Uterus (tissue), 4 donors: ENCODE measurements around the gene MAVS. TPM values are rescaled to one million over a fixed set of nuclear protein-coding genes. Genes with fewer than 3 reads are reported as not detected.

Source experiments
- DNase-seq, 2 donors: peaks; one replicate each; pipeline ENCODE4 v3.0.0-alpha.2; 2019 to 2020
- H3K27ac ChIP-seq, 2 donors: fragments of 200-600 bp; sonication (generic); 1 replicate in 1 of 2; 2 replicates in 1 of 2; pipeline ENCODE4 v1.5.1; 2016 to 2018
- H3K27me3 ChIP-seq, 2 donors: fragments of 200-600 bp; sonication (generic); one replicate each; pipeline ENCODE4 v1.5.1; 2018 to 2019; ENCODE audit warnings: control low read depth in 1 of 2
- H3K36me3 ChIP-seq, 2 donors: fragments of 200-600 bp; sonication (generic); one replicate each; pipeline ENCODE4 v1.5.1; 2019; ENCODE audit warnings: control low read depth in 1 of 2
- H3K4me1 ChIP-seq, 2 donors: fragments of 200-600 bp; sonication (generic); one replicate each; pipeline ENCODE4 v1.5.1; 2018 to 2019; ENCODE audit warnings: control low read depth in 1 of 2
- H3K4me3 ChIP-seq, 2 donors: fragments of 200-600 bp; sonication (generic); 1 replicate in 1 of 2; 2 replicates in 1 of 2; pipeline ENCODE4 v1.5.1; 2018 to 2019; ENCODE audit warnings: mild to moderate bottlenecking in 1 of 2
- H3K9me3 ChIP-seq, 2 donors: fragments of 200-600 bp; sonication (generic); one replicate each; pipeline ENCODE4 v1.5.1; 2019; ENCODE audit warnings: control low read depth in 1 of 2
- CTCF ChIP-seq, 4 experiments: fragments of 200-600 bp in 2 of 4; fragments of 450-650 bp in 2 of 4; sonication (generic) in 2 of 4; IDR thresholded peaks; one replicate each; pipeline ENCODE4 v1.5.1; 2016 to 2019; ENCODE audit warnings: antibody characterized with exemption in 4 of 4, mild to moderate bottlenecking in 2 of 4, moderate library complexity in 1 of 4
- POLR2A ChIP-seq, 2 donors: fragments of 450-650 bp; IDR thresholded peaks; one replicate each; pipeline ENCODE4 v1.6.1; 2016; ENCODE audit warnings: antibody characterized with exemption in 2 of 2, mild to moderate bottlenecking in 1 of 2, moderate library complexity in 1 of 2
- intact Hi-C: fragments of 100-400 bp; cut with DNase I; formaldehyde crosslinking; loops from one replicate; pipeline ENCODE4 v1.15.1; 2023; ENCODE audit warnings: low total_unique reads
- total RNA-seq, 4 donors: library from RNA; depleted of rRNA in 3 of 4; stranded (reverse); fragments of >200 nt in 3 of 4; gene quantifications; one replicate each; pipeline versions ENCODE4 v1.1.0 to v1.2.4, GENCODE V29; 2014 to 2023
- donor health status: DM: yes; HTN: yes; CAD: no.

The MAVS gene
- total RNA-seq, 4 donors from 2014 or later: 7.4 to 43.2 (median 13.7) TPM

GRCh38 chr20:3819411-3820047 is 27.1 kb upstream of the MAVS start:
- intact Hi-C loops: loop anchor here (5.0 kb wide), 1 partner anchor 32 kb away; the partner anchor contains the start of gene CENPB
- TF ChIP-seq CTCF (IDR thresholded peaks at IDR 0.05) (no peak), POLR2A (IDR thresholded peaks at IDR 0.05) (no peak)
- H3K27me3 ChIP-seq: no peaks in the 10 kb centered on the region
- DNase-seq: no peak
- peaks cover 0 to 4% of the 10 kb centered on the region in 2 donors for H3K4me1 ChIP-seq
- peak overlapping the region; percentile 72 to 75 for H3K4me3 ChIP-seq
- peak overlapping the region; percentile 98 for H3K27ac ChIP-seq
- H3K36me3 ChIP-seq: no peaks in the 10 kb centered on the region
- H3K9me3 ChIP-seq: no peaks in the 10 kb centered on the region

GRCh38 chr20:3820048-3820900 is 26.4 kb upstream of the MAVS start, which contains the start of gene AP5S1:
Gene AP5S1 (plus strand): TSS chr20:3820547. CDS start chr20:3822118, 1,571 bp downstream.
- Histone ChIP-seq H3K4me3 (peak within 1 kb of the TSS; percentile 72 to 75), H3K27ac (peak within 1 kb of the TSS; percentile 98), H3K27me3 (no peaks in the 10 kb centered on the region), H3K4me1 (peaks cover 0 to 4% of the 10 kb centered on the region in 2 donors), H3K9me3 (no peaks in the 10 kb centered on the region), H3K36me3 (no peaks in the 10 kb centered on the region)
- TF ChIP-seq CTCF (IDR thresholded peaks at IDR 0.05): peak; percentile 98 to 100 (median 100)
- TF ChIP-seq POLR2A (IDR thresholded peaks at IDR 0.05): peak in 1 of 2 donors; percentile 79
- intact Hi-C loops: loop anchor here (5.0 kb wide), 1 partner anchor 33 kb away; the partner anchor contains the start of gene CENPB
- peak; percentile 97 to 98 for DNase-seq

DNA sequence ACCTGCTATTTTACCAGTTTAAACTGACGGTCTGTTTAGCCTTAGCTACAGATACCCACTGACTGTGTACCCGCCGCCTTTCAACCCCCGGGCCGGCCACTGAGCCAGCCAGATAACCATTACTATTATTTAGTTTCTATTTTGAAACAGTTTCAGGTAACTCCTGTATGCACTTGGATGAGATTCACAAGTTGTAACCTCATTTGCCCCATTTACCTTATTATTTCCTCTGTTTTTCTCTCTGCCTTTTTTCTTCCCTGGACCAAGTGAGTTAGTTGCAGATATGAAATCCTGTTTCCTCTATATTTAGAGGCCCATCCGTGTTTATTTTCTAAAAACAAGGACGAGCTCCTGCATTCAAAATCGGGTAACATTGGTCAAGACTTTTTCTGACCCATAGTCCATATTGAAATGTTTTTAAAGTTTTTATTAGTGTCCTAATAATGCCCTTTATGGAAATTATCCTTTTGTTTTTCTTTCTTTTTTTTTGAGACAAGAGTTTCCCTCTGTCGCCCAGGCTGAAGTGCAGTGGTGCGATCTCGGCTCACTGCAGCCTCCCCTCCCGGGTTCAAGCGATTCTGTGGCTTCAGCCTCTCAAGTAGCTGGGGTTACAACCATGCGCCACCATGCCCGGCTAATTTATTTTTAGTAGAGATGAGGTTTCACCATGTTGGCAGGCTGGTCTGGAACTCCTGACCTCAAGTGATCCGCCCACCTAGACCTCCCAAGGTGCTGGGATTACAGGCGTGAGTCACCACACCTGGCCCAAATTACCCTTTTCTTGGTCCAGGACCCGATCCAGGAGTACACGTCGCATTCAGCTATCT is 25.5 kb upstream of the MAVS start:
- intact Hi-C loops: loop anchor here (5.0 kb wide), 1 partner anchor 34 kb away; the partner anchor contains the start of gene CENPB
- no peaks in the 10 kb centered on the region for H3K9me3 ChIP-seq
- TF ChIP-seq POLR2A (IDR thresholded peaks at IDR 0.05) (peak in 1 of 2 donors; percentile 6), CTCF (IDR thresholded peaks at IDR 0.05) (no peak)
- H3K27me3 ChIP-seq: no peaks in the 10 kb centered on the region
- DNase-seq: no peak
- H3K36me3 ChIP-seq: no peaks in the 10 kb centered on the region
- peak overlapping the region; percentile 72 to 75 for H3K4me3 ChIP-seq
- H3K27ac ChIP-seq: peak overlapping the region; percentile 98
- H3K4me1 ChIP-seq: peaks cover 0 to 4% of the 10 kb centered on the region in 2 donors

DNA sequence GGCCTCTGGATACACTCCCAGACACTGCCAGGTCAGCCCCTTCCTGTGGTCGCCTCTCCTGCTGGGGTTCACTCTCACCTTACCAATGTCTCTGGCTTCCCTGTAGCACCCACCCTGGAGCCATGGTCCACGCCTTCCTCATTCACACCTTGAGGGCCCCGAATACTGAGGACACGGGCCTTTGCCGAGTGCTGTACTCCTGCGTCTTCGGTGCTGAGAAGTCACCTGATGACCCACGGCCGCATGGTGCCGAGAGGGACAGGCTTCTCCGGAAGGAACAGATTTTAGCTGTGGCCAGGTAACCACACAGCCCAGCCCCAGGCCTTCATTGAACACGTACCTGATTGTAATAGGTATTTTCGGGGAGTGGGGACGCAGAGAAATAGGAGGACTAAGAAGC is 24.6 kb upstream of the MAVS start:
- DNase-seq: no peak
- intact Hi-C loops: loop anchor here (5.0 kb wide), 1 partner anchor 35 kb away; the partner anchor contains the start of gene CENPB
- TF ChIP-seq CTCF (IDR thresholded peaks at IDR 0.05): no peak
- TF ChIP-seq POLR2A (IDR thresholded peaks at IDR 0.05): no peak
- no peak overlapping the region for H3K4me3 ChIP-seq
- peaks cover 0 to 4% of the 10 kb centered on the region in 2 donors for H3K4me1 ChIP-seq
- H3K27ac ChIP-seq: peak overlapping the region in 1 of 2 donors; percentile 98
- no peaks in the 10 kb centered on the region for H3K27me3 ChIP-seq
- H3K9me3 ChIP-seq: no peaks in the 10 kb centered on the region
- H3K36me3 ChIP-seq: no peaks in the 10 kb centered on the region
